Lower leg skin (tissue), 4 donors: ENCODE measurements around the gene KCNJ16. TPM values are rescaled to one million over a fixed set of nuclear protein-coding genes. Genes with fewer than 3 reads are reported as not detected.
A peak's percentile ranks its signal among the peaks of the same experiment; 100 is the strongest.

Source experiments
- DNase-seq, 2 donors: peaks; one replicate each; pipeline ENCODE4 v3.0.0-alpha.2; 2019; ENCODE audit warnings: low spot score in 2 of 2
- H3K4me3 ChIP-seq: fragments of 200-600 bp; sonication (generic); 2 replicates; pipeline ENCODE4 v1.5.1; 2017; ENCODE audit warnings: mild to moderate bottlenecking, low read depth; ENCODE audit not compliant: poor library complexity, severe bottlenecking
- CTCF ChIP-seq, 3 donors: fragments of 450-650 bp; IDR thresholded peaks; one replicate each; pipeline ENCODE4 v1.5.1; 2016; ENCODE audit warnings: antibody characterized with exemption in 3 of 3, mild to moderate bottlenecking in 3 of 3, moderate library complexity in 2 of 3
- POLR2A ChIP-seq, 2 donors: fragments of 450-650 bp; IDR thresholded peaks; one replicate each; pipeline ENCODE4 v1.6.1; 2016 to 2017; ENCODE audit warnings: antibody characterized with exemption in 2 of 2, mild to moderate bottlenecking in 1 of 2, moderate library complexity in 1 of 2
- WGBS, 2 donors: methylation state at CpG; one replicate each; pipeline ENCODE4 v1.1.5; 2018; 5-methylcytosine and 5-hydroxymethylcytosine counted together
- intact Hi-C: fragments of 100-400 bp; cut with DNase I; formaldehyde crosslinking; loops from one replicate; pipeline ENCODE4 v1.15.0; 2023; ENCODE audit warnings: low total_unique reads
- total RNA-seq, 4 donors: library from RNA; depleted of rRNA; stranded (reverse); fragments of >200 nt; gene quantifications; one replicate each; pipeline ENCODE4 v1.1.0, GENCODE V29; 2016

The KCNJ16 gene
- total RNA-seq, 4 donors from 2014 or later: 1.1 TPM; not detected in 3

- H3K4me3 ChIP-seq: no peak overlapping the region
- DNase-seq: peak in 1 of 2 donors; percentile 29
- 33 to 37% methylated on average over 5 of the region's 5 CpGs for WGBS, 2 donors
- TF ChIP-seq POLR2A (IDR thresholded peaks at IDR 0.05) (no peak), CTCF (IDR thresholded peaks at IDR 0.05) (no peak)
- intact Hi-C loops: no loop called here
Observed at GRCh38 chr17:70047619-70048419, 27.2 kb upstream of the KCNJ16 start.

- H3K4me3 ChIP-seq: no peak overlapping the region
- no peak for TF ChIP-seq CTCF (IDR thresholded peaks at IDR 0.05)
- no peak for TF ChIP-seq POLR2A (IDR thresholded peaks at IDR 0.05)
- DNase-seq: no peak
- intact Hi-C loops: no loop called here
- 68 to 70% methylated on average over 3 of the region's 3 CpGs for WGBS, 2 donors
Observed at GRCh38 chr17:70049801-70050591, 25.0 kb upstream of the KCNJ16 start.

GRCh38 chr17:70050931-70051330 lies 24.1 kb upstream of the KCNJ16 start:
- TF ChIP-seq CTCF (IDR thresholded peaks at IDR 0.05) (no peak), POLR2A (IDR thresholded peaks at IDR 0.05) (no peak)
- intact Hi-C loops: no loop called here
- no peak for DNase-seq
- no peak overlapping the region for H3K4me3 ChIP-seq
- 69 to 87% methylated on average over 2 of the region's 2 CpGs for WGBS, 2 donors

- intact Hi-C loops: no loop called here
- TF ChIP-seq POLR2A (IDR thresholded peaks at IDR 0.05) (no peak), CTCF (IDR thresholded peaks at IDR 0.05) (no peak)
- no peak for DNase-seq
- no peak overlapping the region for H3K4me3 ChIP-seq
- 66 to 69% methylated on average over 13 of the region's 13 CpGs for WGBS, 2 donors
Observed at GRCh38 chr17:70053241-70054234, 21.5 kb upstream of the KCNJ16 start.

GRCh38 chr17:70055000-70055399 lies 20.0 kb upstream of the KCNJ16 start:
- no peak for TF ChIP-seq CTCF (IDR thresholded peaks at IDR 0.05)
- TF ChIP-seq POLR2A (IDR thresholded peaks at IDR 0.05): no peak
- 78 to 83% methylated on average over 4 of the region's 4 CpGs for WGBS, 2 donors
- no peak for DNase-seq
- H3K4me3 ChIP-seq: no peak overlapping the region
- intact Hi-C loops: no loop called here
